ENCODE measurements around the gene KIAA1671. TPM values are rescaled to one million over a fixed set of nuclear protein-coding genes. Genes with fewer than 3 reads are reported as not detected.

The KIAA1671 gene
- total RNA-seq, 1 donor = 10.7 TPM

GRCh38 chr22:25193548-25193947 is 241.0 kb downstream of the KIAA1671 start:
- no peak for TF ChIP-seq CTCF (IDR thresholded peaks at IDR 0.05; ENCODE audit: insufficient read depth, low read length)
- DNase-seq (ENCODE audit: low read depth) = no peak
- H3K4me3 ChIP-seq (ENCODE audit: low read depth, low read length) = no peak overlapping the region

- DNase-seq (ENCODE audit: low read depth) = no peak
- H3K4me3 ChIP-seq (ENCODE audit: low read depth, low read length) = no peak overlapping the region
- TF ChIP-seq CTCF (IDR thresholded peaks at IDR 0.05; ENCODE audit: insufficient read depth, low read length) = no peak
Observed at GRCh38 chr22:25196326-25196725, 243.8 kb downstream of the KIAA1671 start.

DNA sequence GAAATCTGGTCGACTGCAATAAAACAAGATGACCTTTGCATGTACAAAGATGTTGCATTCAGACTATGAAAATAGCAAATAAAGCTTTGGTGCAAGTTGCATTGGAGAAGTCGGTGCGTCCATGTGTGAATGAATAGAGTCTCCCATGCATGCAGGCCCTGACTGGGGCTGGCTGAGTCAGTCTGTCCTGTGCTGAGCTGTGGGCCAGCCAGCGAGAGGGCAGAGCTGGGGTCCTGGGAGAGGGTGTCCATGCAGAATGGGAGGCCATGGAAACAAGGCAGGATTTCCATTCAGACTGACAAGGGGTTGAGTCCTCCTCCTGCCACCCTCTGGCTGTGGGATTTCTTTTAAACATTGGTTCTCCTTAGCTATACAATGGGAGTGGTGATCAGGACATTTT is 244.8 kb downstream of the KIAA1671 start:
- no peak for TF ChIP-seq CTCF (IDR thresholded peaks at IDR 0.05; ENCODE audit: insufficient read depth, low read length)
- DNase-seq (ENCODE audit: low read depth) = no peak
- H3K4me3 ChIP-seq (ENCODE audit: low read depth, low read length) = no peak overlapping the region

GRCh38 chr22:25199731-25200520 is 247.4 kb downstream of the KIAA1671 start, which contains the start of gene CRYBB3:
Gene CRYBB3 (plus strand): TSS chr22:25199858. CDS start chr22:25201397, 1,539 bp downstream.
- TF ChIP-seq CTCF (IDR thresholded peaks at IDR 0.05; ENCODE audit: insufficient read depth, low read length) = no peak
- no peak for DNase-seq (ENCODE audit: low read depth)
- H3K4me3 ChIP-seq (ENCODE audit: low read depth, low read length) = no peak within 1 kb of the TSS

DNA sequence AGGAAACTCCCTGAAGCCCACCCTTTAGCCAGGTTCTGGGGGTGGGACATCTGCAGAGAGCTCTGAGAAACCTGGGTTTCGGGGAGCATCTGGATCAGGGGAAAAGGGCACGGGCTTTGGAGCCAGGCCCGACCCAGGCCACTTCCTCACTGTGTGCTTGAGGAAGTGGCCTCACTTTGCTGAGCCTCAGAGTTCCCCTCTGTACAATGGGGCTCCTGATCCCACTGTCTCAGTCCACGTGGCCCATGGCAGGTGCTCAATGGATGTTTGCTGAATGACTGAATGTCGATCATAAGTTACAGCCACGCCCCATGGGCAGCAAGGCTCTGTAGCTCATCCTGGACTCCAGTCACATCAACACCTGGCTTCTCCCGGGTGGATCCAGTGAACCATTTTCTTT is 248.5 kb downstream of the KIAA1671 start:
- H3K4me3 ChIP-seq (ENCODE audit: low read depth, low read length) = no peak overlapping the region
- DNase-seq (ENCODE audit: low read depth) = no peak
- no peak for TF ChIP-seq CTCF (IDR thresholded peaks at IDR 0.05; ENCODE audit: insufficient read depth, low read length)

DNA sequence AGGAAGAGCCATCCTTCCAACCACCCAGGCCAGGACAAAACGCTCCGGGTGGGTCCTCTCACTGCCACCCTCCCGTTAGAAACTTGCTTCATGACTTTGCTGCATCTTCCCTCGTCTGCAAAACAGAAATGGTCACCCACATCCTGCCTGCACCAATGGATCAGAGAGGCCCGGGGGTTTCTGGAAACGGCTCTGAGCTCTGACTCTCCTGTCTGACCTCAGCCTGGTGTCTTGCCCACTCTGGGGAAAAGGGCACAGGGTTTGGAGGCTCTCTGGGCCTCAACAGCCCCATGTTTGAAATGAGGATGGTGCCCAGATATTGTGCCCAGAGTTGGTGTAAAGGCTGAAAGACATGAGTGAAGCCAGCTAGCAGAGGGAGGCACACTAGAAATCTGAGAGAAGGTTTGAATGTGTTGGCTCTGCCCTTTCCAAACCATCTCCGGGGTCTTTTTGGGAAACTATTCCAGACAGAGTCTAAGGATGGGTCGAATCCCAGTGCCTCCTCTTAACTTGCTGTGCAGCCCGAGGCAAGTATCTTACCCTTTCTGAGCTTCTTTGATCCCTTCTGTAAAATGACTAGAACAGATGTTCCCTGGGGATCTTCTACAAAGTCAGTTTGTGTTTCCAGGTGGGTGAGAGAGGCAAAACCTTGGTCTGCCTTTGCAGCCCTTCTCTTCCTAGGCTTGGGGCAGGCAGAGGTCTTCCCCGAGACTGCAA is 249.2 kb downstream of the KIAA1671 start:
- DNase-seq (ENCODE audit: low read depth) = no peak
- TF ChIP-seq CTCF (IDR thresholded peaks at IDR 0.05; ENCODE audit: insufficient read depth, low read length) = no peak
- no peak overlapping the region for H3K4me3 ChIP-seq (ENCODE audit: low read depth, low read length)

Measured in fibroblast of the aortic adventitia (primary cell).